ENCODE data around the gene SORCS2.

DNA sequence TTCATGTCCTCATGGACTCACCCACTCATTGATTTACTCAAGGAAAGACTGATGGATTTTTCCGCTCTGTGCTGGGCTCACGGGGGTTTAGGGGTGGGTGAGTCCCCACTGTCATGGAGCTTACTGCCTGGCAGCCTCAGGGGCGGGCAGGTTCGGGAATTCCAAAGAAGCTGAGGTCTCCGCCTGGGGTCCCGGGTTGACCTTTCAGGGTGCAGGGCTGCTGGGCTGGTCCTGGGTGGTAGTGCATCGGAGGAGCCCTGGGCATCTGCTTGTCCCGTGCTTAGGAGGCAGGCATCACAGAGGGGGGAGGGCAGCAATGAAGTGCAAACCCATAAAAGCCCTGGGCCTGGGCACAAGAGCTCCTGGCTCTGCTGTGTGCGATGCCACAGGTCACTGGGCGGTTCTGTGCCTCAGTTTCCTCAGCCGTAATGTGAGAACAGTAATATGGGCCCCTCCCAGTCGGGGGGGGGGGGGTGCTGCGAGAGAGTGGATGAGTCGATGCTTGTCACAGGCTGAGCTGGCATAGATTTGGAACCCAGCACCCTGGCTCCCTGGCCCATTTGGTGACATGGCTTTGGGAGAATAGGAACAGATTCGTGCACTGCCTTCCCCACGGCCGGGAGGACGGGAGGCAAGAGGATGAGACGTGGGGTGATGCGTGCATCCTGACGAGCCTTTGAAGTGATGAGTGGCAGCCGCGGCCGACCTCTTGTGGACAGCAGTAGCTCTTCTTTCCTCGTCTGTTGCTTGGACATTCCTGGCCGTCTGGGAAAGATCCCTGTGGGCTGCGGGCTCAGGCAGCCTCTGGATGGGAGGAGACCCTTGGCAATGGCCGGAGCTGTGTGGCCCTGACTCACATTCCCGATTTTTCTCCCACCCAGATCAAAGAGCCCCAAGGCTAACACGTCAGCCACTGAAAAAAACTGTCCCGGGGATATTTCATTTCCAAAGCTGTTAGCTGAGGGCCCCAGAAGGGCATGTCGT lies 200.4 kb downstream of the SORCS2 start:
- TF ChIP-seq POLR2A (IDR thresholded peaks at IDR 0.05; ENCODE audit: low read length) (no peak), GATA1 (IDR thresholded peaks at IDR 0.05; ENCODE audit: low read depth, low read length) (no peak)
